Fibroblast of lung (primary cell): ENCODE data around the gene C1orf167. TPM values are rescaled to one million over a fixed set of nuclear protein-coding genes. Genes with fewer than 3 reads are reported as not detected.

ENCODE experiments used
- DNase-seq, 2 donors: peaks; one replicate each; pipeline versions ENCODE4 v3.0.0 to v3.0.0-alpha.2; 2010; ENCODE audit warnings: low read depth in 2 of 2
- H2AFZ ChIP-seq: 2 replicates; pipeline ENCODE4 v1.5.1; 2012; ENCODE audit warnings: low read length, control low read depth, inconsistent platforms
- H3K27ac ChIP-seq: 2 replicates; pipeline ENCODE4 v1.5.1; 2011; ENCODE audit warnings: low read length, control low read depth; ENCODE audit not compliant: insufficient read depth
- H3K27me3 ChIP-seq: 2 replicates; pipeline ENCODE4 v1.5.1; 2011; ENCODE audit warnings: mild to moderate bottlenecking, low read length; ENCODE audit not compliant: control insufficient read depth, insufficient read depth
- H3K36me3 ChIP-seq: 2 replicates; pipeline ENCODE4 v1.5.1; 2011; ENCODE audit warnings: low read length; ENCODE audit not compliant: control insufficient read depth, insufficient read depth
- H3K4me1 ChIP-seq: 2 replicates; pipeline ENCODE4 v1.5.1; 2011; ENCODE audit warnings: low read length; ENCODE audit not compliant: control insufficient read depth, insufficient read depth; ENCODE audit errors: extremely low read depth
- H3K4me2 ChIP-seq: 2 replicates; pipeline ENCODE4 v1.5.1; 2011; ENCODE audit warnings: low read length, control low read depth; ENCODE audit not compliant: insufficient read depth; ENCODE audit errors: extremely low read depth
- H3K4me3 ChIP-seq, 4 experiments: fragments of 200-600 bp in 1 of 4; sonication (generic) in 1 of 4; replicated peaks in 1 of 4; 2 replicates each; pipeline ENCODE4 v1.5.1; 2011 to 2016; ENCODE audit warnings: low read length in 4 of 4, low read depth in 3 of 4, mild to moderate bottlenecking in 3 of 4, control low read depth in 2 of 4, inconsistent platforms in 1 of 4, mixed read lengths in 1 of 4; ENCODE audit not compliant: insufficient read depth in 1 of 4; ENCODE audit errors: control extremely low read depth in 1 of 4
- H3K79me2 ChIP-seq: 2 replicates; pipeline ENCODE4 v1.5.1; 2012; ENCODE audit warnings: mild to moderate bottlenecking, low read length, inconsistent platforms; ENCODE audit not compliant: control insufficient read depth, insufficient read depth
- H3K9ac ChIP-seq: 2 replicates; pipeline ENCODE4 v1.5.1; 2011; ENCODE audit warnings: mild to moderate bottlenecking, low read length, control low read depth; ENCODE audit not compliant: insufficient read depth
- H3K9me3 ChIP-seq: 2 replicates; pipeline ENCODE4 v1.5.1; 2012; ENCODE audit warnings: low read depth, low read length; ENCODE audit not compliant: control insufficient read depth, insufficient read depth
- H4K20me1 ChIP-seq: 2 replicates; pipeline ENCODE4 v1.5.1; 2011; ENCODE audit warnings: low read length; ENCODE audit not compliant: control insufficient read depth, insufficient read depth; ENCODE audit errors: extremely low read depth
- EZH2 ChIP-seq: IDR thresholded peaks from 2 replicates; pipeline ENCODE4 v1.5.1; 2012; ENCODE audit warnings: low read length, control low read depth, mild to moderate bottlenecking; ENCODE audit errors: missing control alignments
- polyA plus RNA-seq, 2 donors: library from polyadenylated mRNA; depleted of rRNA in 1 of 2; stranded (reverse) in 1 of 2; unstranded in 1 of 2; fragments of >200 nt; gene quantifications; 2 replicates each; pipeline ENCODE4 v1.2.1, GENCODE V29; 2011 to 2012; ENCODE audit warnings: missing spikeins in 1 of 2
- total RNA-seq: library from RNA; depleted of rRNA; stranded (reverse); fragments of >200 nt; gene quantifications from 2 replicates; pipeline ENCODE4 v1.2.1, GENCODE V29; 2014
- TF ChIP-seq, protein P1 (sequence below), 2 donors: IDR thresholded peaks in 1 of 2; conservative IDR thresholded peaks in 1 of 2; 1 replicate in 1 of 2; 2 replicates in 1 of 2; pipeline ENCODE4 v1.5.1; 2011 to 2012; ENCODE audit warnings: low read length in 2 of 2, control low read depth in 1 of 2, inconsistent platforms in 1 of 2, low read depth in 1 of 2, mild to moderate bottlenecking in 1 of 2

The C1orf167 gene
- total and polyA plus RNA-seq, 2 donors (not counting 1 experiment from before 2014, with no cell fraction given): 0.39 to 0.99 TPM

DNA sequence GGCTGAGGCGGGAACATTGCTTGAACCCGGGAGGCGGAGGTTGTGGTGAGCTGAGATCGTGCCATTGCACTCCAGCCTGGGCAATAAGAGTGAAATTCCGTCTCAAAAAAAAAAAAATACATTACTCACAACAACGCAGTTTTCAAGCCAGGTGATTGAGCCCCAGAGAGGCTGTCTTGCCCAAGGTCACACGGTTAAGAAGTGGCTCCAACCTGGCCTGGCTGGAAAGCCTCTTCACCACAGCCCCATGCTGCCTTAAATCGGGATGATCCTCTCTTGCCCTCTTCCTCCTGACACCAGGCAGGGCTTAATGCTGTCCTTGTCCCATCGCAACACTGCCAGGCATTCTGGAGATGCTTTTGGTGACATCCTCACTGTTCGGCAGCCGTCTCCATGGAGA lies 48.9 kb upstream of the C1orf167 start:
- Histone ChIP-seq H3K79me2 (no peaks in the 10 kb centered on the region), H3K4me1 (no peaks in the 10 kb centered on the region), H4K20me1 (no peaks in the 10 kb centered on the region), H2AFZ (no peak overlapping the region), H3K36me3 (no peaks in the 10 kb centered on the region), H3K9ac (no peak overlapping the region), H3K4me3 (no peak overlapping the region), H3K4me2 (no peak overlapping the region), H3K27me3 (no peaks in the 10 kb centered on the region), H3K27ac (no peak overlapping the region), H3K9me3 (no peaks in the 10 kb centered on the region)
- no peak for DNase-seq
- TF ChIP-seq EZH2: no peak
- TF ChIP-seq, protein P1, sequence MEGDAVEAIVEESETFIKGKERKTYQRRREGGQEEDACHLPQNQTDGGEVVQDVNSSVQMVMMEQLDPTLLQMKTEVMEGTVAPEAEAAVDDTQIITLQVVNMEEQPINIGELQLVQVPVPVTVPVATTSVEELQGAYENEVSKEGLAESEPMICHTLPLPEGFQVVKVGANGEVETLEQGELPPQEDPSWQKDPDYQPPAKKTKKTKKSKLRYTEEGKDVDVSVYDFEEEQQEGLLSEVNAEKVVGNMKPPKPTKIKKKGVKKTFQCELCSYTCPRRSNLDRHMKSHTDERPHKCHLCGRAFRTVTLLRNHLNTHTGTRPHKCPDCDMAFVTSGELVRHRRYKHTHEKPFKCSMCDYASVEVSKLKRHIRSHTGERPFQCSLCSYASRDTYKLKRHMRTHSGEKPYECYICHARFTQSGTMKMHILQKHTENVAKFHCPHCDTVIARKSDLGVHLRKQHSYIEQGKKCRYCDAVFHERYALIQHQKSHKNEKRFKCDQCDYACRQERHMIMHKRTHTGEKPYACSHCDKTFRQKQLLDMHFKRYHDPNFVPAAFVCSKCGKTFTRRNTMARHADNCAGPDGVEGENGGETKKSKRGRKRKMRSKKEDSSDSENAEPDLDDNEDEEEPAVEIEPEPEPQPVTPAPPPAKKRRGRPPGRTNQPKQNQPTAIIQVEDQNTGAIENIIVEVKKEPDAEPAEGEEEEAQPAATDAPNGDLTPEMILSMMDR (conservative IDR thresholded peaks at IDR 0.05 in 1 of 2, IDR thresholded peaks at IDR 0.05 in 1 of 2; ENCODE audit: low read depth in 1 of 2, low read length in 2 of 2): no peak

DNA sequence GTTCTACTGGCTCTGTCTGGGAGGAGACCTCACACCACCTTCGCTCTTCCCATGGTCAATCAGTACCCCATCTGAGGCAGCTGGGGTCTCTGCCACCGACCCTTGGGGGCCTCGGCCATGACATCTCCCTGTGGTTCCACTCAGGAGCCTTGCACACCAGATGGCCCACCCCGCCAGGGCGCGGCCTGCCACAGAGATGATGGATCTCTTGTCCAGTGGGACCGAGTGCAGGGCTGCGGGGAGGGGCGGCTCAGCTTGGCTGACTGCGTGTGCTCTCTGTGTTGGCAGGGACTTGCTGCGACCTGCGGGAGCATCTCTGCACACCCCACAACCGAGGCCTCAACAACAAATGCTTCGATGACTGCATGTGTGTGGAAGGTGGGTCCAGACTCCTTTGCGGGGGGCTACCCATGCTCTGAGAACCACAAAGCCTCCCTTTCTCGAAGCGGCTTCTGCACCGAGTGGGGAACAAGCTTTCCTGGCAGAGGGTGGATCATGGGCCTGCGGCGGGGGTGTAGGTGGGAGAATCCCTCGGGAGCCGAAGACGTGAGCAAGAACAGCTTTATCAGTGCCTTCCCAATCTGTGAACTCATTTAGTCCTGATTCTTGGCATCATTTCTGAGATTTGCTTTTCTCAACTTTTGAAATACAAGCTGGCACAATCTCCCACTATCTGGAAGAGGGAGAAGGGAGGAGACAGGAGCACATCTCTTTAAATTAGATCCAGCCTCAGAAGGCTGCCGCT lies 47.0 kb upstream of the C1orf167 start:
- Histone ChIP-seq H3K79me2 (no peaks in the 10 kb centered on the region), H3K36me3 (no peaks in the 10 kb centered on the region), H3K27ac (no peak overlapping the region), H3K9me3 (no peaks in the 10 kb centered on the region), H3K27me3 (no peaks in the 10 kb centered on the region), H3K4me1 (no peaks in the 10 kb centered on the region), H3K4me3 (no peak overlapping the region), H2AFZ (no peak overlapping the region), H4K20me1 (no peaks in the 10 kb centered on the region), H3K9ac (no peak overlapping the region), H3K4me2 (no peak overlapping the region)
- DNase-seq: no peak
- no peak for TF ChIP-seq EZH2
- TF ChIP-seq, protein P1 (conservative IDR thresholded peaks at IDR 0.05 in 1 of 2, IDR thresholded peaks at IDR 0.05 in 1 of 2; ENCODE audit: low read depth in 1 of 2, low read length in 2 of 2): no peak

DNA sequence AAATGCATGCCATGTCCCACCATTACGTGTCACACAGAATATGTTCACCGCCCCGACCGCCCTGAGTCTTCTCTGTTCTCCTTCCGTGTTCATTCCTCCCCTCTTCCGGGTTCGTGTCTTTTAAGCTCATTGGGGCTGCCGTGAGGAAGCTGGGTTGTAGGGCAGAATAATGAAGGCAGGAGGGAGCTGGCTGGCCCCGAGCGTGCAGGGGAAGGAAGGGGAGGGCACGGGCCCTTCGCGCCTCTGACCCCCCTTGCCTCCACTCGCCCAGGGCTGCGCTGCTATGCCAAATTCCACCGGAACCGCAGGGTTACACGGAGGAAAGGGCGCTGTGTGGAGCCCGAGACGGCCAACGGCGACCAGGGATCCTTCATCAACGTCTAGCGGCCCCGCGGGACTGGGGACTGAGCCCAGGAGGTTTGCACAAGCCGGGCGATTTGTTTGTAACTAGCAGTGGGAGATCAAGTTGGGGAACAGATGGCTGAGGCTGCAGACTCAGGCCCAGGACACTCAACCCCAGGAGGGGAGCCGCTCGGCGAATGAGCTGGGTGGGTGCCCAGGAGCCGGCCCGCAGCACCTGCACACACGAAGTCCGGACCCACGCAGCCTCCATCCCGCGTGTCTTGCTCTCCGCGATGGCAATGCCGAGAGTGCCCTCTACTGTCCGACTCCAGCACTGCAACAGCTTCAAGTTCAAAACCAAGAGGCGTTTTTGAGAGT lies 42.5 kb upstream of the C1orf167 start:
- H3K4me1 ChIP-seq: no peaks in the 10 kb centered on the region
- no peaks in the 10 kb centered on the region for H3K79me2 ChIP-seq

More for the DNA sequence above, 42.5 kb upstream of the C1orf167 start:
- TF ChIP-seq EZH2: no peak
- TF ChIP-seq, protein P1 (conservative IDR thresholded peaks at IDR 0.05 in 1 of 2, IDR thresholded peaks at IDR 0.05 in 1 of 2; ENCODE audit: low read depth in 1 of 2, low read length in 2 of 2): peak; percentile 98 to 99
- peak overlapping the region; percentile 65 for H2AFZ ChIP-seq
- DNase-seq: peak; percentile 46 to 72
- peaks cover 5% of the 10 kb centered on the region for H3K27me3 ChIP-seq
- H3K36me3 ChIP-seq: no peaks in the 10 kb centered on the region
- peak overlapping the region; percentile 75 for H3K4me2 ChIP-seq
- H3K4me3 ChIP-seq: peak overlapping the region in 3 of 4 experiments; percentile 17 to 42 (median 30)
- no peak overlapping the region for H3K9ac ChIP-seq
- H3K9me3 ChIP-seq: no peaks in the 10 kb centered on the region
- H4K20me1 ChIP-seq: no peaks in the 10 kb centered on the region
- no peak overlapping the region for H3K27ac ChIP-seq
